GM19238 (cell line): ENCODE data around the gene CYGB.
"Not testable (repeated sequence)": the region's sequence is repeated elsewhere in the genome, so short reads cannot be mapped to it uniquely, and the experiment has no call there.

Source experiments
- DNase-seq: peaks from one replicate; pipeline ENCODE4 v3.0.0; 2011; ENCODE audit warnings: low spot score; ENCODE audit not compliant: insufficient read length

The CYGB gene

DNA sequence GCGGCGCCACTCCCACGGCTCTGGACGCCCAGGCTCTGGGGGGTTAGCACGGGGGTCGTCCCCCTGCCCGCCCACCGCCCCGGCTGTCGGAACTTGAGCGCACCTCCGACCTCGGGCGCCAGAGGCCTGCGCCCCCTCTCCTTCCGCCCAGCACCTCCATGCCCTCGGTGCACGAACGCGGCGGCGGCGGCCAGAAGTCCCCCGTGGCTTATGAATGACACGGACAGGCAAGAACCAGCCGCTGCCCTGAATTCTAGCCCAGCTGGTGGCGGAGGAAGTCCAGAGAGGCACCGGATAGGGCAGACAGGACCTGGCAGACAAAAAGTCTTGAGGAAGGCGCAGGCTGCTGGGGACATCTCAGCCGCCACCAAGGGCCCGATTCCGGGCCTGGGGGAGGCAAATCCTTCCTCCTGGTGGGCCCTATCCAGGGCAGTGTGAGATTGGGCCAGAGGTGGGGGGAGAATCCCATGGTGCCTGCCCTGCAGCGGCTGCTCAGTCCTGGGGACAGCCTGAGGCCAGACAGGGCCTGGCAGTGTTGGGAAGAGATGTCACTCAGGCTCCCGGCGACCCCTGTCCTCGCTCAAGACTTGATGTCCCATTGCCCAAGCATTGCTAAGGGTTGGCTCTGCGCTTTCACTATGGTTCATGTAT is 897 bp upstream of the CYGB start:
- no peak for DNase-seq

DNA sequence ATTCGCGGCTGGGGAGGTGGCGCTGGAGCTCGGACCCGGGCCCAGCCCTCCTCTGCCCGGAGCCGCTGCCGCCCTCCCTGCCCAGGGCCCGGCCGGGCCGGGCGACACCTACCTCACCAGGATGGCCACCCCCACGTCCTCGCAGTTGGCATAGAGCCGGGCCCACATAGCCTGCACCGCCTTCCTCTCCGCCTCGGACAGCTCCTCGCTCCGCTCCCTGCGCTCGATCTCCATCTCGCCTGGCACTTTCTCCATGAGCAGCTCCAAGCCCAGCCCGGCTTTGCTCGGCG is 276 bp downstream of the CYGB start:
- DNase-seq, result no peak

DNA sequence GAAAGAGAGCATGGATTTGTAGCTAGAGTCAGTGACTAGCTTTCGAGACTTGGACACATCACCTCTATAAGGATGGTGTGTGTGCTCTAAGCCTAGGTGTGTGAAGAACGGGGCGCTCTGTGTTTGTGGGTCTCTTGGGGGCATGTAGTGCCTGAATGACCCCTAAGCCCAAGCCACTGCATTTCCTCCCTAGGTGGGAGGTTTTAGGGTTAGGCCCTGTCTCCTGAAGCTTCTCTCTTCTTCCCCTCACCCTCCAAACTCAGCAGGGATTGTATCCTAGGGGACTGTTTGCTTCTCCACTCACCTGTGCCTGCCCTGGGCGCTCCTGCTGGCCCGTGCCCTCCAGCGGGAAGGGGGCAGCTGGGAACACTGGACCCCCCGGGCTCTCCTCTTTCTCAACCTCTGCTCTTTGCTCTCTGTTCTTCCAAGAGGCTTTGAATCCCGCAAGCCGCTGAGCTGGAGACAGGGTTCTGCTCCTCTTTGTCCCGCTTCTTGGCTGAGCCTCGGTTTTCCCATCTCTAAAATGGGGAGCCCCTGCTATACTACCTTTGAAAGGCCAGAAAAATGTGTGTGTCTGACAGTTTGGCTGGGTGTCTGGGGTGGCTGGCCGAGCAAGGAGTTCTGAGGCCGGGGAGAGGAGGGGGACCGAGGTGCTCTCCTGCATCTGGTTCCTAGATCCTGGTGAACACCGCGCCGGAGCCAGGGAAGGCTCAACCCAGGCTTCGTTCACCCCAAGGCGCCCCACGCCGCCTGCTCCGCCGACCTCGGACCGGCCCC is 810 bp downstream of the CYGB start:
- no peak for DNase-seq

DNA sequence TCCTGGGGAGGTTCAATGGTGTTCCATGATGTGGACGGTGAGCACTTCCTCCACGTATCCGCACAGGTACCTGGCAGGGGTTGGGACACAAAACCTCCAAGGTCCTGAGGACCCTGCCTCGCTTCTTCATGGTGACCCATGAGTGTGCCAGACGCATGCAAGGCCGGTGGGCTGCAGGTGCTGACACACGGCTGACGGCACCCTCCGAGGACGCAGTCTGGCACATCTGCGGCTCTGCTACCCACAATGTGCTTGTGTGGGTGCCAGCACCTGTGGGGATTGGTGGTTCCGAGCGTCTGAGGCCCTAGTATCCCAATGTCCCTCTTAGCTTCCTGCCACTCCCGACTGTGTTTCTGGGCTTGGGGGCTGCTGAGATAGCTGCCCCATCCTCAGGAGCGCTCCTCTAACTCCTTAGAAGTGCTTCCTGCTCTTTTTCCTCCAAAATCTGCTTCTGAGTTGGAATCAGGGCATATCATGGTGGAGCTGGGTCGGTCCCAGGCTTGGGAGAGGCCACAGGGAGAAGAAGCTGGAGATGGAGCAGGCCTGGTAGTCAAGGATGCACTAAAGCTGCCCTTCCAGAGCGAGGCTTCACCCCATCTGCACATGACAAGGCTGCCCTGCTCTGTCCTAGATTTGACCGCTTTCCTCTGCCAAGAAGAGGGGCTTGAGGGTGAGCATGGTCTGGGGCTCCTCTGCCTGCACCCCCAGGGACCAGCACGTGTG is 1.6 kb downstream of the CYGB start:
- DNase-seq, result no peak

DNA sequence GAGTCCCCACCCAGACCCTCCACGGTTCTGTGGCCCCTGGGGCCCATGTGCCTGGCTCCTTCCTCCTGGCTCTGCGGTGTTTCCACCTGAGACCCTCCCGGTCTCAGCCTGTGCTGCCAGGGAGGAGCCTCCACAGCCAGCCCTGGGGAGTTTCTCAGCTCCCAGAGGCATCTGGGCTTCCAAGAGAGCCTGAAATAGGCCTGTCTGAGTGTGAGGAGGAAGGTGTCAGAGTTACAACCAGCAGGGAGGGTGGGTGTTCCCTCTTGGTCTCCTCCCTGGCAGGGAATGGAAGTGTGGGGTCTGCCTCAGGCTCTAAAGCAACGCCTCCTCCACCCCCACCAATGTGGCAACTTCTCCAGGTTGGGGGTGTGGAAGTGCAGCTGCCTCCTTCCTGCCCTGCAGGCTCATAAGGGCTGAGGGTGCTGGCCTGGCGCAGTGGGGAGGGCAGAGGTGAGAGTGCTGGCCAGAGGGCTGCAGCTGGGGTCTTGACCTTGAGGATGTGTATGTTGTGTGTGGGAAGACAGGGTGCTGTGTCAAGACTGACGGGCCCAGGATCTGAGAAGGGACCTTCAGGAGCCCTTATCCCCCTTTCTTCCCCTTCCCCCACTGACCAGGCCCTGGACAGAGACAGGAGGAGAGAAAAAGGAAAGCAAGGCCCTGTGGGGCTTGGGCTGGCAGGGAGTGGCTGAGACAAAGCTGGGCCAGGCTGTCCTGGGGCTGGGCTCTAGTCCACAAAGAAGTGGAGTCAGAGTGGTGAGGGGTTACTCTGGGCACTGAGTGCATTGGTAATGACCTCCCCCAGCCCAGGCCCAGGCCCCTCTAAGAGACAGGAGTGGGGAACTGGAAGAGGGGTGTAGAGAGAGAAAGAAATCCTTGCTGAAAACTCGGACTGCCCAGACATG is 2.4 kb downstream of the CYGB start:
- DNase-seq, result no peak

DNA sequence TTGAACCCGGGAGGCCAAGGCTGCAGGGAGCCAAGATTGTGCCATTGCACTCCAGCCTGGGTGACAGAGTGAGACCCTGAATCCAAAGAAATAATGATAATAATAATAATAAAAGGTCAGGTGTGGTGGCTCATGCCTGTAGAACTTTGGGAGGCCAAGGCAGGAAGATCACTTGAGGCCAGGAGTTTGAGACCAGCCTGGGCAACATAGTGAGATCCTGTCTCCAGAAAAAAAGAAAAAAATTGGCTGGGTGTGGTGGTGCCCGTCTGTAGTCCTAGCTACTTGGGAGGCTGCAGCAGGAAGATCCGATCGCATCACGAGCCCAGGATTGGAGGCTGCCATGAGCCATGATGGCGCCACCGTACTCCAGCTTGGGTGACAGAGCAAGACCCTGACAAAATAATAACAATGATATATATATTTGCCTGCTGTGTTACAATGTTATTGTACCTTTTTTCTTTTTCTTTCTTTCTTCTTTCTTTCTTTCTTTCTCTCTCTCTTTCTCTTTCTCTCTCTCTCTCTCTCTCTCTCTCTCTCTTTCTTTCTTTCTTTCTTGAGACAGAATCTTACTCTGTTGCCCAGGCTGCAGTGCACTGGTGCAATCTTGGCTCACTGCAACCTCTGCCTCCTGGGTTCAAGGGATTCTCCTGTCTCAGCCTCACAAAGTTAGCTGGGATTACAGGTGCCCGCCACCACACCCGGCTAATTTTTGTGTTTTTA is 3.7 kb downstream of the CYGB start:
- DNase-seq, result not testable (repeated sequence)

DNA sequence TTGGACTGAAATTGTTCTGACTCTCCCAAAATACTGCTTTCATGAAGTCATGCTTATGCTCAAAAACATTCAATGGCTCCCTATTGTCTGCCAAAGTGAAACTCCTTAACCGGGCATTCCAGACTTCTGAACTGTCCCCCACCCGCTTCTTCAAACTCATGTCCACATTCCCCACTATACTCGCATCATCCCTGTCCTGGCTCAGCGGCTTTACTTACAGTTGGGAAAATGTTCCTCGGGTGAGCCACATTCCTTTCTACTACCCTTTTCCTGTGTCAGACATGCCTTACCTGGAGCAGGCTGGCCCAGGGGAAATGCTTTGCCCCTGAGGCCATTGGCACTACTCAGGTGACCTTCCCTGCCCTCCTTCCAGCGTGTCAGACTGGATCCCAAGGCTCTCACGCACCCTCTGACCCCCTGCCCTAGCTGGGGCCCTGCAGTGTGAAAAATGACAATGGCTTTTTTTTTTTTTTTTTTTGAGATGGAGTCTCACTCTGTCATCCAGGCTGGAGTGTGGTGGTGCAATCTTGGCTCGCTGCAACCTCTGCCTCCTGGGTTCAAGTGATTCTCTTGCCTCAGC is 5.3 kb downstream of the CYGB start:
- no peak for DNase-seq

DNA sequence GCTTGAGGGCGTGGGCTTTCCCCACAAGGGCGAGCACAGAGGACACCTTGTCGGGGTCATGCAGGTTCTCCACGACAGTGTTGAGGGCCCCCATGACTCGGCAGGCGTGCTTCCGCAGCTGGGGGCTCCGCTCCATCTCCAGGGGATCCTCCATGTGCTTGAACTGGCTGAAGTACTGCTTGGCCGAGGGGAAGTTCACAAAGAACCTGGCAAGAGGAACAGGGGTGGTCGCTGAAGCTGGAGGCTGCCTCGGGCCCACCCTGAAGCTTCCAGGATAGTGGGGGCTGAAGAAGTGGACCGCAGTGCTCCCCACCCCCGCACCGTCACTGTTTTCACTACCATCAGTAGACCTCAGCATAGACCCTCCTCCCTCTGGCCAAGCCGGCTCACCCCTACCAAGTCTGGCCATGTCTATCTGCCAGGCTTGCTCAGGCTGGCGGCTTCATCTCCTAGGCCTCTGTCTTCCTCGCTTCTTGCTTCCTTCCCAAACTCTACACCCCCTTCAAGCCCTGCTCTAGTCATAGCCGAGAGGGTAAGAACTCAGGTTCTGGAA is 5.9 kb downstream of the CYGB start:
- DNase-seq, result no peak

DNA sequence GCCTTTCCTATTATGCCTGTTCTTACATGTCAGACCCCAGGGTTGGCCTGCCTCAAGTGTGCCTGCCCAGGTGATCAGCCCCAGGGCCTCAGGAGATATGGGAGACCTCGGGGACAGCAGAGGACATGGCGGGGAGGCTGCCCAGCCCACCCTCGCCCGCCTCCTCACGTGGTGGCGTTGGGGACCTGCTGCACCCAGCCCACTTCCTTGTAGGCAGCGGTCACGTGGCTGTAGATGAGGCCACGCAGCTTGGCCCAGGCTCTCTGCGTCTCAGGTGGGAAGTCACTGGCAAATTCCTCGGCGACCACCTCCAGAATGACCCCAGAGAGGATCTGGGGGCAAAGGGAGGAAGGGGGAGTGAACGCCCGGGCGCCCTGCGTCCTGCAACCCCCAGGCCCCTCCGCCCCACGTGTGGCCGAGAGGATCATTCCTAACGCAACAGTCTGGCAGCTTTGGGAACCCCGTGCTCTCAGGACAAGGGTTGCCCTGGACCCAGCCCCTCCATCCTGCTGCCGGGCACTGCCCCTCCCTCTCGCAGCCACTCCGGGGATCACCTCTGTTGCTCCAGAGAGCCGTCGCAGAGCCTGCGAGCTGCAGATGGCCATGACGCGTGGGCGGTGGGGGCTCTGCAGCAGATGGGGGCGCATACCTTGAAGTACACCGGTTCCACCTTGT is 6.6 kb downstream of the CYGB start:
- DNase-seq, result no peak

DNA sequence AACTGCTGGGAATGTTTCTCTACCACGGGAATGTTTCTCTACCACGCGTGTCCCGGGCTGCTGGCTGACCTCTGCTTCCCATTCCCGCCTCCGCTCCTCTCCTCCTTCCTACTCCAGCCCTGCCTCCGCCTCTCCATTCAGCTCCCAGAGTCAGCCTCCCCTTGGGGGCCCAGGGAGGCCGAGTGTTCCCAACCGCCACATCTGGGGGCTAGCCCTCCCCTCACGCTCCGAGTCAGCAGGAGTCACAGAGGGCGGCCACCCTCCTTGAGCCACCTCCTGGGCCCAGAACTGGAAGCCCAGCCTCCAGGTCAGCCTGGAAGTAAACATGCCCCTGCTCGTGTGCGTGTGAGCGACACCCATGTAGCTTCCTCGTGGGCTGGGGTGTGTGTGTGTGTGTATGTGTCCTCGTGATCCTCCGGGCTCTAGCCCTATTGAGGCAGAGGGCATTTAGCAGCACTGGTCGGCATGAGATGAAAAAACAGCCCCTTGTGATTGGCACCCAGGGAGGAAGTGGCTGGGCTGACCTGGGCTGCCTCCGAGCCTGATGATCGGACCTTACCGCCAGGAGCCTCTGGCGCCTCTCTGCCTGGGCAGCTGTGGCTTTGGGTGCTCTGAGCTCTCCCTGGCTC is 7.3 kb downstream of the CYGB start:
- no peak for DNase-seq

DNA sequence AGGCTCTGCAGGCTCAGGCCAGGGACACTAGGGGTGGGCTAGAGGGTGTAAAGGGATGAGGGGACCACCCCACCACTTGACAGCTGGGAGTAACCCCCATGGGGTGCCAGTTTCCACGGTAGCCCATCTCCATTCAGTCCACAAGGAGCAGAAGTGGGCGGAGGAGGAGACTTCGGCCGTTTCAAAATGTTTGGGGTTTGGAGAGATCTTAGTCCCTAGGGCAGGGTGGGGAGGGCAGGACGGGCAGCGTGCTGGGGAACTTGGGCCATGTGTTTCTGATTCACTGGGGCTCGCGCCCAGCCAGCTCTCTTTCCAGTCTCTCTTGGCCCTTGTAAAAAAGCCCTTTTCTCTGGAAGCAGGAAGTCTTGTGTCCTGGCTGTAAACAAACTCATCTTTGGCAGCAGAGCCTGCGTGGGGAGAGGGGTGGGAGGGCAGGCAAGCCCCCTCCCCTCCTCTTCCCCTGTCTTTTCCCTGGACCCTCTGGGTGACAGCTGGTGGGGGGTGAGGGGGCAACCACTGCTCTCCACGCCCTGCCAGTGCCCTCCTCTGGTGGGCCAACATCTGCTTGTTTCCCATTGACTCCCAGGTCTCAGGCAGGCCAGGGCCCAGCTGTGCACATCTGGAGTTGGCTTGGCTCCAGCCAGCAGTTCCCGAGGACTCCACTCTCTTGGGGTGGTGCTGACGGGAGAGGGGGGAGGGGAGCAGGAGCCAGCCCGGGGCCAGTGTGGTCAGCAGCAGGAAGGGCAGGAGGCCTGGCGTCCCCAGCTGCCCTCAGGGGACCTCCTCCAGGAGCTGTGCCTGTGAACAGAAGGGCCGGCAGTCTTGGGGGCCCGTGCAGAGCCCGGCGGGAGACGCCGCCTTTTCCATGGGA is 8.1 kb downstream of the CYGB start:
- DNase-seq, result no peak

DNA sequence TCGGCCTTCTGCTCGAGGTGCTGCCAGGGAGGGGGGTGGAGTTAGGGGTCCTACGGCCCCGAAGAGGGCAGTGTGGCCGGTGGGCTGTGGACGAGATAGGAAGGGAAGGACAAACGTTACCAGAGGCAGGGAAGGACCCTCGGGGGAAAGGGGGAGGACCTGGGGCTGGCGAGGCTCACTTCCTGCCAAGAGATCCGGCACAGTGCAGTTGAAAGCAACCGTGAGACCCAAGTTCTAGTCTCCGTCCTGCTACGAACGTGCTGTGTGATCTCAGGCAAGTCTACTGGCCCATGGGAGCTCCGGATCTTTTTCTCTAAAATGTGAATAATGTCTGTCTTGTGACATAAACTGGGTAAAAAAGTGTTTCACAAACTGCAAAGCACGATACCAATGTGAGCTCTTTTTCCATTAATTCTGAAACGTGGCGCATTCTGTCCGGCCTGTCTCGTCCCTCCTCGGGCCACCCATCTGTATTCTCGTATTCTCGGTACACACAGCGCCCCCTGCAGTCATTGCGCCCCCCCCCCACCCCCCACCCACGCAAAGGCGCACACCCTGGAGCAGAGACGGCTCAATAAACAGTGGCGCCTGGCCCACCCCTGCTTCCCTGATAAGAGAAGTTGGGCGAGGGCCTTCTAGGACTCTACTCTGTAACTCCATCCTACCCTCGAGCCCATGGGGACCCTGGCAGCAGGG is 8.8 kb downstream of the CYGB start:
- no peak for DNase-seq

DNA sequence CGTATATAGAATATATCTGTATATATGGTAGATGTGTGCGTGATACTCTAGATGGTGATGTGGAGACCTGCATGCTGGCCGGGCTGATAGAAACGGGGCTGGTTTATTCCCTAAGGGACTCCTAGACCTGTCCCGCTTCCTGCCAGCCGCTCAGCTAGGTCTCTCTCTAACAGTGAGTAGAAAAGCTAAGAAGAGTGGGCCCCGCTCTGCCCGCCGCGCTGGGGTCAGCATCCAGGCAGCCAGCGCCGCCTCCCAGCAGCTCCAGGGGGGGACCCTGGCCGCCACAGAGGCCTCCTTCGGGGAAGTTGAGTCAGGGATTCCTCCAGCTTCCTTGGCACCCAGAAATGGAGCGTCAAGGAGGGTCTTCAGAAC is 9.4 kb downstream of the CYGB start:
- DNase-seq, result peak; percentile 49

DNA sequence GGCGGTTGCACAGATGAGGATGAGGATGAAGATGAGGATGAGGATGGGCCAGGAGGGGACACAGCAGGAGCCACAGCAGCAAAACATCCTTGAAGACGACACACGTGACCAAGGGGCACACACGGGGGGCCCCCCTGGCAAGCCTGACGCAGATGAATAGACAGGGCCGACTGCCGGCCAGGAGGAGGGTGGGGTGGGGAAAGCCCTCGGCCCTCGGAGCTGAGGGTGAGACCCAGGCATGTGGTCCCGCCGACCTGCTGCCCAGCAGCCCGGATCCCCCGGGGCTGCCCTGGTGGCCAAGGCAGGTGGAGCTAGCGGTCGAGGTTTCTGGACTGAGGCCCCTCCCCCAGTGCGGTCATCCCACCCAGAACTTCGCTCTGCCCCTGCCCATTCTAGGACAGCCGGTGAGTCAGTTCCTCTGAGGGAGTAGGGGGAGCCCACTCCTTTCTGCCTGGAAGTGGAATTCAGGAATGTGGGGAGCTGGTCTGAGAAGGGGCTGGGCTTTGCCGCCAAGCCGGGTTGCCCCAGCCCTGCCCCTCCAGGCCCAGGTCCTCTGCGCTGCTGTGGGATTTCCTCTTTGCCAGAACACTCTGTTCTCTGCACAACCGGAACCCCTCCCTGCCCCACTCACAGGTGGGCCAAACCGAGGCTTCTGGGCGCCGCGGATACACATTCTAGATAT is 9.9 kb downstream of the CYGB start:
- peak; percentile 53 for DNase-seq

DNA sequence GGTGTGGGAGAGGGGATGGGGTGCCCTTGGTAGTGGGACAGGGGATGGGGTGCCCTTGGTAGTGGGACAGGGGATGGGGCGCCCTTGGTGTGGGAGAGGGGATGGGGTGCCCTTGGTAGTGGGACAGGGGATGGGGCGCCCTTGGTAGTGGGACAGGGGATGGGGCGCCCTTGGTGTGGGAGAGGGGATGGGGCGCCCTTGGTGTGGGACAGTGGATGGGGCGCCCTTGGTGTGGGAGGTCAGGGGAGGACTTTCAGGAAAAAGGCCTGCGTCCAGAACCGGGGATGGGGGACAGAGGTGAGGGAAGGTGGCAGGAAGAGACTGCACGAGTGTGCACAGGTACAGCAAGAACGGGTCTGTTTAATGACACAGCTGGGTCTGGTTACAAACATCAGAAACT is 10.5 kb downstream of the CYGB start:
- not testable (repeated sequence) for DNase-seq

DNA sequence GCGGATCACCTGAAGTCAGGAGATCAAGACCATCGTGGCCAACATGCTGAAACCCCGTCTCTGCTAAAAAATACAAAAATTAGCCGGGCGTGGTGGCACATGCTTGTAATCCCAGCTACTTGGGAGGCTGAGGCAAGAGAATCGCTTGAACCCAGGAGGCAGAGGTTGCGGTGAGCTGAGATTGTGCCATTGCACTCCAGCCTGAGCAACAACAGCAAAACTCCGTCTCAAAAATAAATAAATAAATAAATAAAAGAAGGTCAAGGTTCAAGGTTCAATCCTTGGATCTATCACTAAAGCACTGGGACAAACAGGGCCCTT is 12.0 kb downstream of the CYGB start:
- DNase-seq, result not testable (repeated sequence)
